CD4-positive, alpha-beta T cell treated with Interleukin-6 for 4 hours (primary cell): Measurements from ENCODE around the gene RBMS3.
A peak's percentile ranks its signal among the peaks of the same experiment; 100 is the strongest.
"Not testable (repeated sequence)": the region's sequence is repeated elsewhere in the genome, so short reads cannot be mapped to it uniquely, and the experiment has no call there.

Experiments used
- DNase-seq: peaks from one replicate; pipeline ENCODE4 v3.0.0-alpha.2; 2020; ENCODE audit warnings: mixed read lengths

The RBMS3 gene

DNA sequence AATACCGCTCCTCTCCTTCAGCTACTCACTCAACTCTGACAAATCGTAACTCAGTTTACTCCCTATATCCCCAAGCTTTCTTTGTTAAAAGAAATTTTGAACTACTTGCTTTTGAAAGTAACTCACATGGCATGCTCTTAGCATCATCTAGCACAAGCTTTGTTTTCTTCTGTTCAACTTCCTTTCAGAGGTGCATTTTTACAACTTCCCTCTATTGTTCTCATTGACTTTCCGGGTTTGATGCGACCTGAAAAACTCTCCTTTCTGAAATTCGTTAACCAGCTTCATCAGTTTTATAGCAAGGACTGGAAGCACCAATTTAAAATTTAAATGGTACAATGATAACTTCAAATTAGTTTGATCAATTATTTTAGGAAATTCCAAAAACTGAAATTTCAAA is 696.0 kb downstream of the RBMS3 start:
- no peak for DNase-seq

- no peak for DNase-seq
Measured at GRCh38 chr3:29977360-29977759, 696.5 kb downstream of the RBMS3 start.

DNA sequence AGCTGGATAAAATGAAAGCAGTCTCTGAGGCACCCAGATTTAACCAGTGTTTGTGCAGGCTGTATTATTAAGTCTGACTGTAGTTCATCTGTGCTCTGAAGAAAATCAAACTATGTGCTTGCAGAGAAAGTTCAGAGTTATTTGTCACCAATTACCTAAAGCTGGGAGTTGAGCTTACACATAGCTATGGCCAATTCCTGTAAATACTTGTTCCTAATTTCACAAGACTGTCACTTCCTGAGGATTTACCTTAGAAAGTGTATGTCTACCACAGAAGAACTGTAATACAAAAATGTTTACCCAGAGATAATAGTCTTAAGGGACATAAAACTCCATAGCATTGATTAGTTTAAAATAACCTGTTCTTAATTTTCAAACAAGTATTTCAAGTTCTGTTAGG is 697.2 kb downstream of the RBMS3 start:
- DNase-seq, result no peak

DNA sequence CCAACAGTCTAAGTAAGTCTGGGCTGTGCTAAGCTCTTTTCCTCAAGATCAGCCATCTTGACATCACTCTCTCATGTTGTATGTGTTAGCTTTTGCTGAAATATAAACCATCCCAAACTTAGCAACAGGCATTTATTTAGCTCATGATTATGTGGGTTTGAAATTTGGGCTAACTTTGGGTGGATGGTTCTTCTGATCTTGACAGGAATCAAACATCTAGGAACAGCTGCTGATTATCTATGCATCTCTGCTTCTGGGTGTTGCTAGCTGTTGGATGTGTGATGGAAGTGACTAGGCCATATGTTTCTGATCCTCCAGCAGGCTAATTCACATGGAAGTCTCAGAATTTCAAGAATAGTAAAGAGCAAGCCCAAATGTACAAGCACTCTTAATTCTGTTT is 710.3 kb downstream of the RBMS3 start:
- no peak for DNase-seq

DNA sequence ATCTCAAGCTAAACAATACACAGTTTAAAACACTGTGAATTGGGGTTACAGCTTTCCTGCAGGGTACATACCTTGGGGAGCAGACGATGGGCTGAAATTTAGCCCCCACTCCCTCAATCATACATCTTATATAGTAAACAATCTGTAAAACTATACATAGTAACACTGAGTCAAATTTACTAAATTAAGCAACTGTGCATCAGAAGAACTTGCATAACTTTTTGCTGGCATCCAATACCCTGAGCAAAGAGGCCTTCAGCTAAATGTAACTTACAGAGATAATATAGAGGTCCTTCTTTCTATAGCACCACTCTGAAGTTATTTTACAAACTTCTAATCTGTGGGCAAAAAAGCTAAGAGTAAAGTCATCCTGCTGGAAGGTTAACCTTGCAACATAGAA is 721.9 kb downstream of the RBMS3 start:
- DNase-seq, result no peak

GRCh38 chr3:30003741-30004140 is 722.9 kb downstream of the RBMS3 start:
- no peak for DNase-seq

GRCh38 chr3:30004481-30004880 is 723.6 kb downstream of the RBMS3 start:
- DNase-seq, result no peak

- DNase-seq, result no peak
Measured at GRCh38 chr3:30006111-30006510, 725.2 kb downstream of the RBMS3 start.

DNA sequence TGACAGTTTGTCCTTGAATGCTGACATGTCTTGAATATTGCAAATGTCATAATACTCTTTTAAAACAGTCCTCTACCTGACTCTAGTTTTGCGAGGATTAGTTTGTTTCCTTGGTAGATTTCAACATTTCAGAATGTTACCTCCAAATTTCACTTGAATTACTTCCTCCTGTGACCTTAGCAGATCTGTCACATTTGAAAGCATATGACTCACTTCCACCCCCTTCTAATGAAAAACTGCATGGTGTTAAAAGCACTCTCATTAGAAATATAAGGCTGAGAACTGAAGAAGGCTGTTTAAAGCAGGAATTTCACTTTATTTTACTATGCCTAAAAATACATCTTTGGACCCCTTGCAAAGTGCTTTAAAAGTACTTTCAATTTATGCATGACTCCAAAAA is 726.8 kb downstream of the RBMS3 start:
- no peak for DNase-seq

DNA sequence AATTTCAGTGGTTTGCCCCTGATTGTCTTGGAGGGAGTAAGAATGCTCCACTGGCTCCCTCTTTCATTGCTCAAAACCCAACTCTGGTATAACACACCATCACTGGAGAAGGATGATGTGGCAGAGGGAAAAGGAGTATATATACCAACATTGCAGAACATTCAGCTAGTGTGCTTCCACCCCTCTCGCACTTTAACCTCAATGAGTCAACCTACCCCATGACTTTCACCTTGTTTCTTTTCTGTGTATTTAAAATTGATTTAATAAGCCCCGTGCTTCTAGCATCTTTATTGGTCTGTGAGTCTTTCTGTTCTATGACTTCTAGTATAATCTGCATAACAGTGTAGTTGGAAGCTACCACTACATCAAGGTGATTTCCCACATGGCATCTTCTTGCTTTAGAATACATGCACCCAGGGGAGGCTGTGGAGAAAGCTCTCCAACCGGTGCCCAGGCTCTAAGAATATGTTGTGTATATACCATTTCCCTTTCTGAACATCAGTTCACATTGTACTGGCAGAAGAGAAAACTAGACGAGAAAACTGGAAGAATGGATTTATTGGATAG is 730.4 kb downstream of the RBMS3 start:
- DNase-seq, result no peak

DNA sequence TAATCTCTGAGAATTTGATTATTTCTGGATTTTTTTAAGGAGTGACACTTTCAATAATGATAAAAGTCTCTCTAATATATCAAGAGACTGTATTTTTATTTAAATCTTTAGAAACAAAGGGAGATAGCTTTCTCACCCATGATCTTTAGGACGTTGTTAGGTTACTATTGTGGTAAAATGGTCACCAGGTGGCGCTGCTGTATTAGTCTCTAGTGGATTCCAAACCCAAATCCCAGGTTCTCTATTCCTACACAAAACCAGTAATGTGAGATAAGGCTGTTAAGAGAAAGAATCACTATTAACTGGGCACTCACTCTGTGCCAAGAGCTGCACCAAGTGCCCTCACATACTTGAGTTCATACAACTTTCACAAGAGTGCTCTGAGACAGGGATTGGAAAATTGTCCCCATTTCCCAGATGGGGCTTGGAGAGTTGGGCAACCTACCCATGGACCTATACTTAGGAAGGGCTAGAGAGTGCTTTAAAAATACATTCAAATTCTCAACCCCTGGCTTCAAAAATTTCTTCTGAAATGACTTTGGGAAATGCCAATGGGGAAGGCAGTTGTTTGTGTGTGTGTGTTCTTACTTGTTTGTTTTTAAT is 732.2 kb downstream of the RBMS3 start:
- DNase-seq, result peak; percentile 57

GRCh38 chr3:30017901-30018300 is 737.0 kb downstream of the RBMS3 start:
- DNase-seq, result no peak

- no peak for DNase-seq
Measured at GRCh38 chr3:30020380-30020779, 739.5 kb downstream of the RBMS3 start.

DNA sequence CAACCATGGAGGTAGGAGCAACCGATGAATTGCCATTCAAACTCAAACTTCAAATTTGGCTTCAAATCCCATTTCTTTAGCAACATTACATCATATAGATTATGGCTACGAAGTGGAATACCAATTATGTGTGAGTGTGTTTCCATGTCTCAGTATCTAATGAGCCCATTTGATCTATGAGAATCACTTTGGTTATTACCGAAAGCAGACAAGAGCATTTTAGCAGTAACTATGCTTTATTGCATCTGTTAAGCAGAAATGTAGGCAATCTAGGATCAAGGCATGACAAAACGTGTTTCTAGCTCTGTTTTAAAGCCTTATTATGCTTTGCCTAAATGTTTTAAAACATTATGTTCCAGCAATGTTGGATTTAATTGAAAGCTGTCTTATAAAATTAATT is 743.6 kb downstream of the RBMS3 start:
- no peak for DNase-seq

DNA sequence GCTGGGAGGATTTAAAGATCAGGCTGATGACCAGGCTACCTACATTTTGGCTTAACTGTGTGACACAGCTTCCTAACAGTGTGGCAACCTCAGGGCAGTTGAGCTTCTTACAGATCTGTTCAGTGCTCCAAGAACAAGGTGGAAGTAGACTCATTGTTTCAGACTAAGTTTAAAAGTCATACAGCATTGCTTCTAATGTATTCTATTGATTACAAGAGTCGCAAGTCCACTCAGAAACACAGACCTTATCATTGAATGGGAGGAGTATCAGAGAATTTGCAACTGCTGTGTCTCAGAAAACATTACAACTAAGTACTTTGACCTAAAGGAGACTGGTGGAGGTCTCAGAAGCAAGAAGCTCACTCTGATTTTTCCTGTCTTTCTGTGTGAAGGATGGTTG is 746.0 kb downstream of the RBMS3 start:
- no peak for DNase-seq

GRCh38 chr3:30034246-30034991 is 753.5 kb downstream of the RBMS3 start:
- no peak for DNase-seq

- no peak for DNase-seq
Measured at GRCh38 chr3:30035935-30036567, 755.2 kb downstream of the RBMS3 start.

GRCh38 chr3:30040126-30040525 is 759.3 kb downstream of the RBMS3 start:
- DNase-seq, result no peak

DNA sequence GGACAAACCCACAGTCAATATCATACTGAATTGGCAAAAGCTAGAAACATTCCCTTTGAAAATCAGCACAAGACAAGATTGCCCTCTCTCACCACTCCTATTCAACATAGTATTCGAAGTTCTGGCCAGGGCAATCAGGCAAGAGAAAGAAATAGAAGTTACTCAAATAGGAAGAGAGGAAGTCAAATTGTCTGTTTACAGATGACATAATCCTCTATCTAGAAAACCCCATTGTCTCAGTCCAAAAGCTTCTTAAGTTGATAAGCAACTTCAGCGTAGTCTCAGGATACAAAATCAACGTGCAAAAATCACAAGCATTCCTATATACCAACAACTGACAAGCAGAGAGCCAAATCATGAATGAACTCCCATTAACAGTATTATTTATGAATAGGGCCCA is 760.6 kb downstream of the RBMS3 start:
- not testable (repeated sequence) for DNase-seq

DNA sequence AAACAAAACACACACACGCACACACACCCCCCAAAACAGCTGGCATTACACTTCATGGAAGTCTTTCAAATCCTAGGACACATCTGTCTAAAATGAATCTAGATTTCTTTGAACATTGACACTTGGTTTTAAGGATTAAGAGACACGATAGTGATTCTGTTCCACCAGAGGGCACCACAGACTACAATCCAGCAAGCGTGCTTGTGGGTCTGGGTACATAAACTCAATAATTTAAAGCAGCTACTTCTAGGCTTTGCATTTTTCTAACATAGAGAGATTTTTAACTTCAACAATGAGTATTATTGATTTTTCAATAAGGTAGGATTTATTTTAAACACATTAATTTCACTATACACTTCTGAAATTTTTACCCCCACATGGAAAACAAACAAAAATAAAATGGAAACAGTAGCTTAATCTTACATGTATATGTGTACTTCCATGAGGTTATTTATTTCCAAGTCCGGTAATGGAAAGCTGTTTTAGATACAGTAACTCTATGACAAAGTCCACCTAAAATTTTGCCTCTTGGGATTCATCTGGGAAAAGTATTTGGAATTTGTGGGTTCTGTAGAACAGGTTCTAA is 761.5 kb downstream of the RBMS3 start:
- peak; percentile 59 for DNase-seq

DNA sequence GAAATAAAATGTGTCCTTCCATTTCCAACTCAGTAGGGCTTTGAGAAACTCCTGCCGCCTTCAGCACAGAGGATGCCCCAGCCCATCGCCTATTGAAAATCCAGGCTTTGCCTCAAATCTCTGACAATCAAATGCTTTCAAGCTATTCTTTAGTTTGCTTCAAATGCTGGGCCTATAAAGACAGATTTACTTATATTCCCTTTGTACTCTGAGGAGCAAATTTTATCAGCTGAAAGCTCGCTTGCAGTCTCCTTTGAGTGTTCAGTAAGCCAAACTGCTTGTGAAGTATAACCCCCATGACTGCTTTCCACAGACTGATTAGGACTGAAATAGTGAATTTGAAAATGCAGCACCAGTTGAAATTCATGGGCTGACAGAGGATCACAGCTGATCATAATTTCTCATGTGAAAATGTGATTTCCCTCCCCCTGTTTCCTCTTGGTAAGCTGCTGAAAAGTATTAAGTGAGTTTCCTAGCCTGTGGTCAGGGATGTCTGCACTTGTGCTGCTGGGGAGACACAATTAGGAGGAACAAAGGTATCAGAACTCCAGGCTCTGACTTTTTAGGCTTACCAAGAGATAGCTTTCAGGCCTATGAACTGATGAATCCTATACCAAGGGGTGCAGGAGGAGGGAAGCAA is 762.2 kb downstream of the RBMS3 start:
- no peak for DNase-seq

GRCh38 chr3:30044515-30044914 is 763.6 kb downstream of the RBMS3 start:
- DNase-seq, result no peak

GRCh38 chr3:30048431-30048830 is 767.6 kb downstream of the RBMS3 start:
- no peak for DNase-seq
